Panc1 (cell line): ENCODE results near the gene MDFI. TPM values are rescaled to one million over a fixed set of nuclear protein-coding genes. Genes with fewer than 3 reads are reported as not detected.

Experiments used
- ATAC-seq: fragments of 200-7000 bp; cut with Tn5 transposase; 2 replicates; pipeline ENCODE4 v1.9.1; 2020; ENCODE audit warnings: mild to moderate bottlenecking, moderate library complexity
- BruUV-seq: library from RNA; stranded (reverse); fragments of 400-500 nt; replicated peaks from 2 replicates; lab custom pipeline; 2021; lab: Mats Ljungman, UMichigan
- CTCF ChIA-PET: fragments of 300-600 bp; sonication (Branson Sonifier 250); formaldehyde crosslinking; loops from one replicate; lab custom pipeline; 2022; ENCODE audit warnings: antibody characterized with exemption; lab: Charles Lee
- POLR2A ChIA-PET: fragments of 300-600 bp; sonication (Branson Sonifier 250); formaldehyde crosslinking; loops from one replicate; lab custom pipeline; 2022; ENCODE audit warnings: antibody characterized with exemption; lab: Charles Lee
- DNase-seq: peaks from one replicate; pipeline ENCODE4 v3.0.0-alpha.2; 2010; ENCODE audit warnings: low read depth, low spot score
- H3K27ac ChIP-seq: 2 replicates; pipeline ENCODE4 v1.5.1; 2011; ENCODE audit warnings: mild to moderate bottlenecking, low read length, inconsistent platforms
- H3K27me3 ChIP-seq: fragments of 200-500 bp; sonication (Bioruptor generic); 2 replicates; pipeline ENCODE4 v1.6.0; 2014; ENCODE audit warnings: low read length, inconsistent platforms; ENCODE audit not compliant: control insufficient read depth, insufficient read depth
- H3K36me3 ChIP-seq: fragments of 200-500 bp; sonication (Bioruptor generic); 2 replicates; pipeline ENCODE4 v1.5.1; 2014; ENCODE audit warnings: inconsistent platforms, mild to moderate bottlenecking, low read length, moderate library complexity; ENCODE audit not compliant: control insufficient read depth, insufficient read depth
- H3K4me1 ChIP-seq: 2 replicates; pipeline ENCODE4 v1.5.1; 2011; ENCODE audit warnings: inconsistent platforms, mild to moderate bottlenecking, low read length, moderate library complexity; ENCODE audit not compliant: control insufficient read depth, insufficient read depth
- H3K4me3 ChIP-seq, 2 experiments: 2 replicates each; pipeline ENCODE4 v1.5.1; 2011 to 2012; ENCODE audit warnings: low read depth in 2 of 2, low read length in 2 of 2, mild to moderate bottlenecking in 2 of 2, inconsistent platforms in 1 of 2, moderate library complexity in 1 of 2
- H3K9me3 ChIP-seq: fragments of 200-500 bp; sonication (Bioruptor generic); 2 replicates; pipeline ENCODE4 v1.5.1; 2014; ENCODE audit warnings: low read depth, mild to moderate bottlenecking, inconsistent platforms, low read length, moderate library complexity; ENCODE audit not compliant: control insufficient read depth, insufficient read depth
- POLR2AphosphoS5 ChIP-seq: IDR thresholded peaks from 2 replicates; pipeline ENCODE4 v1.6.1; 2012; ENCODE audit warnings: mild to moderate bottlenecking, low read depth, low read length, moderate library complexity
- SIN3A ChIP-seq: IDR thresholded peaks from 2 replicates; pipeline ENCODE4 v1.6.1; 2012; ENCODE audit warnings: low read depth, mild to moderate bottlenecking, low read length, moderate library complexity, borderline replicate concordance; ENCODE audit not compliant: insufficient read depth
- TCF7L2 ChIP-seq: IDR thresholded peaks from 2 replicates; pipeline ENCODE4 v1.6.1; 2011; ENCODE audit warnings: mild to moderate bottlenecking, low read depth, low read length, inconsistent platforms
- in situ Hi-C: cut with HindIII; loops from 2 replicates; pipeline ENCODE4 v1.10.0; 2016; ENCODE audit warnings: low sequenced_read_pairs, low pct_unique_long_range_greater_than_20kb
- intact Hi-C: fragments of 100-400 bp; cut with micrococcal nuclease; formaldehyde crosslinking; loops from one replicate; pipeline ENCODE4 v1.10.0; 2022; ENCODE audit not compliant: unreplicated experiment
- total RNA-seq: library from RNA; stranded (reverse); gene quantifications from one replicate; pipeline ENCODE4 v1.2.1, GENCODE V29; 2021; ENCODE audit not compliant: unreplicated experiment
- TF ChIP-seq, protein P1 (sequence below): fragments of 450-650 bp; IDR thresholded peaks from 2 replicates; pipeline ENCODE4 v1.5.1; 2017; ENCODE audit warnings: mild to moderate bottlenecking
- TF ChIP-seq, protein P2 (sequence below), 2 experiments: IDR thresholded peaks; 2 replicates each; pipeline ENCODE4 v1.6.1; 2011 to 2012; ENCODE audit warnings: low read depth in 2 of 2, control low read depth in 1 of 2, low read length in 1 of 2, mild to moderate bottlenecking in 1 of 2, moderate library complexity in 1 of 2; ENCODE audit not compliant: insufficient read depth in 1 of 2

The MDFI gene
- total RNA-seq, 1 experiment from 2014 or later = 0.54 TPM

DNA sequence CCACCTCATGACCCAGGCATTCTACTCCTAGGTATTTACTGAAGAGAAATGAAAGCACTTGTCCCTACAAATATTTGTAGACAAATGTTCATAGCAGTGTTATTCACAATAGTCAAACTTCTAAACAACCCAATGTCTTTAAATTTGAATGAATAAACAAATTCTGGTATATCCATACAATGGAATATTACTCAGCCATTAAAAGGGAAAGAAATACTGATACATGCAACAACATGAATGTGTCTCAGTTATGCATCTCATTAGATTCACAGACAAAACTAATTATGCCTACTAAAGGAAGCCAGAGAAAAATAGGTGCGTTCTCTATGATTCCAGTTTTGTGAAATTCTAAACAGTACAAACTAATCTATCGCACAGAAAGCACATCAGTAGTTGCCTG is 30.7 kb downstream of the MDFI start:
- no TSS peak for BruUV-seq
- H3K9me3 ChIP-seq = peaks cover 2% of the 10 kb centered on the region; the same call in 1 of the 2 replicates
- ATAC-seq (no peak), DNase-seq (no peak)
- peaks cover 4% of the 10 kb centered on the region for H3K27me3 ChIP-seq
- no peaks in the 10 kb centered on the region for H3K36me3 ChIP-seq
- intact Hi-C loops (no loop called here), in situ Hi-C loops (no loop called here)
- ChIA-PET CTCF (no interaction called here), POLR2A (no interaction called here)
- H3K27ac ChIP-seq = no peak overlapping the region
- no peak for TF ChIP-seq POLR2AphosphoS5
- no peak for TF ChIP-seq TCF7L2
- TF ChIP-seq, protein P1, sequence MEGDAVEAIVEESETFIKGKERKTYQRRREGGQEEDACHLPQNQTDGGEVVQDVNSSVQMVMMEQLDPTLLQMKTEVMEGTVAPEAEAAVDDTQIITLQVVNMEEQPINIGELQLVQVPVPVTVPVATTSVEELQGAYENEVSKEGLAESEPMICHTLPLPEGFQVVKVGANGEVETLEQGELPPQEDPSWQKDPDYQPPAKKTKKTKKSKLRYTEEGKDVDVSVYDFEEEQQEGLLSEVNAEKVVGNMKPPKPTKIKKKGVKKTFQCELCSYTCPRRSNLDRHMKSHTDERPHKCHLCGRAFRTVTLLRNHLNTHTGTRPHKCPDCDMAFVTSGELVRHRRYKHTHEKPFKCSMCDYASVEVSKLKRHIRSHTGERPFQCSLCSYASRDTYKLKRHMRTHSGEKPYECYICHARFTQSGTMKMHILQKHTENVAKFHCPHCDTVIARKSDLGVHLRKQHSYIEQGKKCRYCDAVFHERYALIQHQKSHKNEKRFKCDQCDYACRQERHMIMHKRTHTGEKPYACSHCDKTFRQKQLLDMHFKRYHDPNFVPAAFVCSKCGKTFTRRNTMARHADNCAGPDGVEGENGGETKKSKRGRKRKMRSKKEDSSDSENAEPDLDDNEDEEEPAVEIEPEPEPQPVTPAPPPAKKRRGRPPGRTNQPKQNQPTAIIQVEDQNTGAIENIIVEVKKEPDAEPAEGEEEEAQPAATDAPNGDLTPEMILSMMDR = no peak
- no peak for TF ChIP-seq SIN3A
- TF ChIP-seq, protein P2, sequence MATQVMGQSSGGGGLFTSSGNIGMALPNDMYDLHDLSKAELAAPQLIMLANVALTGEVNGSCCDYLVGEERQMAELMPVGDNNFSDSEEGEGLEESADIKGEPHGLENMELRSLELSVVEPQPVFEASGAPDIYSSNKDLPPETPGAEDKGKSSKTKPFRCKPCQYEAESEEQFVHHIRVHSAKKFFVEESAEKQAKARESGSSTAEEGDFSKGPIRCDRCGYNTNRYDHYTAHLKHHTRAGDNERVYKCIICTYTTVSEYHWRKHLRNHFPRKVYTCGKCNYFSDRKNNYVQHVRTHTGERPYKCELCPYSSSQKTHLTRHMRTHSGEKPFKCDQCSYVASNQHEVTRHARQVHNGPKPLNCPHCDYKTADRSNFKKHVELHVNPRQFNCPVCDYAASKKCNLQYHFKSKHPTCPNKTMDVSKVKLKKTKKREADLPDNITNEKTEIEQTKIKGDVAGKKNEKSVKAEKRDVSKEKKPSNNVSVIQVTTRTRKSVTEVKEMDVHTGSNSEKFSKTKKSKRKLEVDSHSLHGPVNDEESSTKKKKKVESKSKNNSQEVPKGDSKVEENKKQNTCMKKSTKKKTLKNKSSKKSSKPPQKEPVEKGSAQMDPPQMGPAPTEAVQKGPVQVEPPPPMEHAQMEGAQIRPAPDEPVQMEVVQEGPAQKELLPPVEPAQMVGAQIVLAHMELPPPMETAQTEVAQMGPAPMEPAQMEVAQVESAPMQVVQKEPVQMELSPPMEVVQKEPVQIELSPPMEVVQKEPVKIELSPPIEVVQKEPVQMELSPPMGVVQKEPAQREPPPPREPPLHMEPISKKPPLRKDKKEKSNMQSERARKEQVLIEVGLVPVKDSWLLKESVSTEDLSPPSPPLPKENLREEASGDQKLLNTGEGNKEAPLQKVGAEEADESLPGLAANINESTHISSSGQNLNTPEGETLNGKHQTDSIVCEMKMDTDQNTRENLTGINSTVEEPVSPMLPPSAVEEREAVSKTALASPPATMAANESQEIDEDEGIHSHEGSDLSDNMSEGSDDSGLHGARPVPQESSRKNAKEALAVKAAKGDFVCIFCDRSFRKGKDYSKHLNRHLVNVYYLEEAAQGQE (IDR thresholded peaks at IDR 0.05; ENCODE audit: insufficient read depth in 1 of 2, low read depth in 2 of 2, low read length in 1 of 2) = no peak
- H3K4me1 ChIP-seq = no peaks in the 10 kb centered on the region
- no peak overlapping the region for H3K4me3 ChIP-seq

GRCh38 chr6:41670703-41671360 is 32.6 kb downstream of the MDFI start:
- DNase-seq = no peak
- Histone ChIP-seq H3K27me3 (no peaks in the 10 kb centered on the region; the same call in 1 of the 2 replicates), H3K4me3 (no peak overlapping the region), H3K9me3 (peaks cover 2% of the 10 kb centered on the region; the same call in 1 of the 2 replicates), H3K4me1 (no peaks in the 10 kb centered on the region), H3K36me3 (no peaks in the 10 kb centered on the region), H3K27ac (no peak overlapping the region)
- CTCF ChIA-PET = no interaction called here
- intact Hi-C loops (no loop called here), in situ Hi-C loops (no loop called here)
- no peak for ATAC-seq
- POLR2A ChIA-PET = interaction anchor here (0.7 kb wide), 1 partner anchor 15 kb away, joined by 3 read pairs; no protein-coding TSS in a partner anchor
- TF ChIP-seq, protein P1 = no peak
- TF ChIP-seq, protein P2 (IDR thresholded peaks at IDR 0.05; ENCODE audit: insufficient read depth in 1 of 2, low read depth in 2 of 2, low read length in 1 of 2) = no peak
- TF ChIP-seq TCF7L2 (no peak), POLR2AphosphoS5 (no peak), SIN3A (no peak)
- BruUV-seq = no TSS peak
